K562 (cell line): ENCODE results near the gene IRF4. TPM values are rescaled to one million over a fixed set of nuclear protein-coding genes. Genes with fewer than 3 reads are reported as not detected.

Source experiments
- ATAC-seq: fragments of 200-7000 bp; cut with Tn5 transposase; 3 replicates; pipeline ENCODE4 v1.9.1; 2020; ENCODE audit warnings: moderate library complexity
- BruUV-seq: library from RNA; stranded (reverse); fragments of 400-500 nt; replicated peaks from 2 replicates; lab custom pipeline; 2021; lab: Mats Ljungman, UMichigan
- CTCF ChIA-PET: fragments of 300-600 bp; formaldehyde crosslinking; extraction: SDS; loops from one replicate; lab custom pipeline; 2021; ENCODE audit warnings: low intra/inter-chr PET ratio; lab: Yijun Ruan, JAX
- POLR2A ChIA-PET: fragments of 300-600, 350-650 bp; sonication (Branson Sonifier 250); formaldehyde crosslinking; extraction: SDS; loops from one replicate; lab custom pipeline; 2021; ENCODE audit warnings: antibody characterized with exemption, inconsistent platforms; lab: Yijun Ruan, JAX
- DNase-seq, 4 experiments: peaks; one replicate each; pipeline versions ENCODE4 v3.0.0 to v3.0.0-alpha.2; 2011 to 2018; ENCODE audit warnings: low spot score in 3 of 4, mixed read lengths in 3 of 4; ENCODE audit errors: extremely low read depth in 1 of 4
- FAIRE-seq: peaks from 2 replicates; lab custom pipeline; 2011; peaks lifted over from hg19 to GRCh38; lab: Jason Lieb, UNC
- H2AFZ ChIP-seq: 2 replicates; pipeline ENCODE4 v1.6.0; 2011; ENCODE audit warnings: low read depth, low read length, control low read depth, inconsistent platforms
- H3K27ac ChIP-seq: fragments of 200-600 bp; 3 replicates; pipeline ENCODE4 v1.8.0; 2011; ENCODE audit warnings: low read depth, mild to moderate bottlenecking, control low read depth, inconsistent platforms, low read length, moderate library complexity, mixed read lengths; ENCODE audit errors: extremely low read depth
- H3K27me3 ChIP-seq, 2 experiments: fragments of 300-600 bp in 1 of 2; 2 replicates in 1 of 2; 3 replicates in 1 of 2; pipeline versions ENCODE4 v1.6.0 to v1.8.0; 2011; ENCODE audit warnings: inconsistent platforms in 2 of 2, low read length in 2 of 2, mild to moderate bottlenecking in 1 of 2, mixed read lengths in 1 of 2, moderate library complexity in 1 of 2; ENCODE audit not compliant: control insufficient read depth in 2 of 2, insufficient read depth in 2 of 2
- H3K36me3 ChIP-seq: fragments of 300-600 bp; 3 replicates; pipeline ENCODE4 v1.8.0; 2011; ENCODE audit warnings: mild to moderate bottlenecking, low read length, inconsistent platforms; ENCODE audit not compliant: control insufficient read depth, insufficient read depth
- H3K4me1 ChIP-seq, 2 experiments: fragments of 200-600 bp in 1 of 2; replicated peaks in 1 of 2; 2 replicates in 1 of 2; 3 replicates in 1 of 2; pipeline versions ENCODE4 v1.5.1 to v1.8.0; 2011; ENCODE audit warnings: inconsistent platforms in 2 of 2, low read length in 2 of 2, mild to moderate bottlenecking in 1 of 2, mixed read lengths in 1 of 2, moderate library complexity in 1 of 2; ENCODE audit not compliant: control insufficient read depth in 2 of 2, insufficient read depth in 2 of 2
- H3K4me2 ChIP-seq: 2 replicates; pipeline ENCODE4 v1.6.1; 2011; ENCODE audit warnings: low read length, control low read depth, inconsistent platforms, mixed read lengths; ENCODE audit not compliant: insufficient read depth
- H3K4me3 ChIP-seq: fragments of 200-600 bp; sonication (generic), shearing (Covaris generic); 2 replicates; pipeline ENCODE4 v1.5.1; 2016; ENCODE audit warnings: control low read depth, inconsistent platforms
- H3K79me2 ChIP-seq: fragments of 200-600 bp; 3 replicates; pipeline ENCODE4 v1.8.0; 2011; ENCODE audit warnings: low read length, inconsistent platforms; ENCODE audit not compliant: control insufficient read depth, insufficient read depth
- H3K9ac ChIP-seq, 2 experiments: 2 replicates each; pipeline versions ENCODE4 v1.6.0 to v1.6.1; 2011; ENCODE audit warnings: low read depth in 2 of 2, low read length in 2 of 2, control low read depth in 1 of 2, inconsistent platforms in 1 of 2, mild to moderate bottlenecking in 1 of 2, mixed read lengths in 1 of 2; ENCODE audit not compliant: insufficient read depth in 1 of 2
- H3K9me1 ChIP-seq: one replicate; pipeline ENCODE4 v1.6.0; 2011; ENCODE audit warnings: inconsistent platforms, mild to moderate bottlenecking, low read length, moderate library complexity; ENCODE audit not compliant: control insufficient read depth, insufficient read depth
- H3K9me3 ChIP-seq: replicated peaks from 2 replicates; pipeline ENCODE4 v1.5.1; 2011; ENCODE audit warnings: low read depth, low read length, inconsistent platforms; ENCODE audit not compliant: control insufficient read depth, insufficient read depth
- H4K20me1 ChIP-seq: replicated peaks from 2 replicates; pipeline ENCODE4 v1.6.1; 2011; ENCODE audit warnings: low read length, inconsistent platforms, mixed read lengths; ENCODE audit not compliant: control insufficient read depth, insufficient read depth
- E2F3 ChIP-seq: fragments of 250-450 bp; sonication (Bioruptor Pico); IDR thresholded peaks from 2 replicates; pipeline ENCODE4 v1.4.0; 2020; ENCODE audit warnings: mild to moderate bottlenecking
- GATA2 ChIP-seq: sonication (generic); formaldehyde crosslinking; IDR thresholded peaks from 2 replicates; pipeline ENCODE4 v1.4.0; 2020; ENCODE audit warnings: mild to moderate bottlenecking, missing genetic modification reagents
- GTF2A2 ChIP-seq: IDR thresholded peaks from 2 replicates; pipeline ENCODE4 v1.6.1; 2016; ENCODE audit warnings: mild to moderate bottlenecking, missing genetic modification characterization, missing compliant biosample characterization
- NR2C2 ChIP-seq, 2 experiments: fragments of 200-800 bp in 1 of 2; sonication (Bioruptor generic) in 1 of 2; sonication (generic) in 1 of 2; formaldehyde crosslinking in 1 of 2; IDR thresholded peaks; 2 replicates each; pipeline versions ENCODE4 v1.6.1 to v1.8.0; 2016 to 2022; ENCODE audit warnings: mild to moderate bottlenecking in 1 of 2, missing compliant biosample characterization in 1 of 2, missing genetic modification characterization in 1 of 2, missing genetic modification reagents in 1 of 2
- OTX1 ChIP-seq: fragments of 450-650 bp; formaldehyde crosslinking; IDR thresholded peaks from 2 replicates; pipeline ENCODE4 v1.4.0; 2022; ENCODE audit warnings: mild to moderate bottlenecking
- SREBF2 ChIP-seq: sonication (generic); formaldehyde crosslinking; IDR thresholded peaks from 2 replicates; pipeline ENCODE4 v1.4.0; 2020; ENCODE audit warnings: mild to moderate bottlenecking, missing genetic modification reagents
- ZNF263 ChIP-seq: sonication (generic); formaldehyde crosslinking; IDR thresholded peaks from 2 replicates; pipeline ENCODE4 v1.8.0; 2022; ENCODE audit warnings: mild to moderate bottlenecking, missing genetic modification reagents, borderline replicate concordance
- WGBS: fragments of 100-300 bp; shearing (Covaris generic); methylation state at CpG from one replicate; pipeline ENCODE4 v1.1.6; 2016; ENCODE audit warnings: low coverage, mixed read lengths; ENCODE audit not compliant: insufficient coverage; ENCODE audit errors: missing lambda C conversion rate; 5-methylcytosine and 5-hydroxymethylcytosine counted together
- in situ Hi-C: fragments of 300-500 bp; cut with MboI; formaldehyde crosslinking; loops from 4 replicates; pipeline ENCODE4 v1.15.0; 2018; ENCODE audit warnings: inconsistent platforms, mixed read lengths
- intact Hi-C: fragments of 100-400 bp; cut with micrococcal nuclease; formaldehyde crosslinking; loops from 2 replicates; pipeline ENCODE4 v1.14.2; 2022
- polyA plus RNA-seq, 8 experiments: library from polyadenylated mRNA; depleted of rRNA in 4 of 8; stranded (reverse) in 5 of 8; unstranded in 3 of 8; fragments of >200 nt; fragmentation: Nextera tagmentation in 2 of 8; fragmentation: Illumina TruSeq in 1 of 8; extraction: Ambion mirVana in 2 of 8; extraction: Trizol in 1 of 8; gene quantifications; 2 replicates each; pipeline versions ENCODE4 v1.2.1 to v1.2.3, GENCODE V29; 2011 to 2014; ENCODE audit warnings: inconsistent platforms in 1 of 8, missing spikeins in 1 of 8
- total RNA-seq, 7 experiments: library from RNA; depleted of rRNA in 6 of 7; stranded (reverse); fragments of >200 nt in 6 of 7; fragmentation: Illumina TruSeq in 2 of 7; extraction: Trizol in 2 of 7; gene quantifications; 2 replicates each; pipeline versions ENCODE4 v1.2.1 to v1.2.3, GENCODE V29; 2011 to 2021; ENCODE audit warnings: low replicate concordance in 1 of 7
- TF ChIP-seq, protein P1 (sequence below): fragments of 450-650 bp; formaldehyde crosslinking; IDR thresholded peaks from 2 replicates; pipeline ENCODE4 v1.4.0; 2020; ENCODE audit warnings: mild to moderate bottlenecking, moderate library complexity

Gene IRF4
- total and polyA plus RNA-seq, 9 of the 15 experiments (the other 6 are each of a cell fraction or from before 2014, with no cell fraction given) = 0.05 to 0.33 (median 0.09) TPM; not detected in 6

DNA sequence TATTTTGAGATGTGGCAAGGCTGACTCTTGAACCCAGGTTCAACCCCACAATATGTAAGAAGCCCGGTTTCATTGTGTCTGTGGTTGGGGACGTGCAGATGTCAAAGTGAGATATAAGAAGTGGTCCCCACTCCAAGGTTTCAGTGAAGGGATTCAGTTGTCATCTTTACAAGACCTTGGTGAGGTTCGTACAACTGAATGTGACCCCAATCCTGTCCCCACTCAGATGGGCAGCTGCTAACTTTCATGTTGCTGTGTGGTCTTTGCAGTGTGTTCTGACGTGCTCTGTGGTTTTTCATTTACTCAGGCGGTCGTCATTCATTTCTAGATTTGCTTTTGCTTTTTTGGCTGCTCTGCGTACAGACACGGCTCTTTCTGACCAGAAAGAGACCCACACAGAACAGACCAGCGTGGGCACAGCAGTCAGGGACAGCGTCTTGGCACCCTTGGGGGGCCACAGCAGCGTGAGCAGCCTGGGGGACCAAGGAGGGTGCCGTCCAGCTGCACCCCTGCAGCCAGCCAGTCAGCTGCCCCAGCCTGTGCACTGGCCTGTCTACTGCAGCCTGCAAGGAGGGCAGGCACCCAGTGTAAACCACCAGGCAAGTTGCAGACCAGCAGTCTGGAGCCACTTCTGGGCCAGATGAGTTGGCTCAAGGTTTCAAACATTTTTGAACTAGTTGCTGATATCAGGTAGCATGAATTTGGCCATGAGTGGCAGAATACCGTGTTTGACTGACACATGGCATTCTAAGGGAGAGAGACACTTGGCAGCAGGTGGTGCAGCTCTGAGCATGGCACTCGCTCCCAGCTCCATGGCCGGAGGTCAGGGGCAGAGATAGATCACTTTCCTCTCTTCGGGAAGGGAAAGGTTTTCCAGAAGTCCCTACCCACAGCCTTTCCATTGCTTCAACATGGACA is 49.4 kb upstream of the IRF4 start:
- Histone ChIP-seq H3K4me3 (no peak overlapping the region), H4K20me1 (peaks cover 10% of the 10 kb centered on the region; the same call in 1 of the 2 replicates), H3K4me2 (peak overlapping the region; percentile 62; the same call in 1 of the 2 replicates), H3K9me3 (no peaks in the 10 kb centered on the region), H3K4me1 (peaks cover 20 to 44% of the 10 kb centered on the region in 2 experiments), H3K36me3 (no peaks in the 10 kb centered on the region), H3K9ac (no peak overlapping the region), H3K27me3 (peaks cover 0 to 10% of the 10 kb centered on the region in 2 experiments; a peak in 3 of 5 replicates), H2AFZ (peak overlapping the region; percentile 18; the same call in 1 of the 2 replicates), H3K79me2 (no peaks in the 10 kb centered on the region), H3K9me1 (no peaks in the 10 kb centered on the region)
- POLR2A ChIA-PET = interaction anchor here (1.2 to 3.7 kb wide), 4 partner anchors 8 to 23 kb away, joined by 3 to 19 read pairs (median 8); no protein-coding TSS in a partner anchor
- CTCF ChIA-PET = no interaction called here
- no TSS peak for BruUV-seq
- FAIRE-seq = no peak
- WGBS = 23% methylated on average over 16 of the region's 16 CpGs
- peak in 1 of 4 experiments; percentile 28 for DNase-seq
- intact Hi-C loops = loop anchor here (2.0 kb wide), 1 partner anchor 49 kb away; the partner anchor contains the start of gene DUSP22
- TF ChIP-seq E2F3 (CRISPR knock-in tag) (0 out of 2 replicates have a peak, but pooled peaks have one; percentile 35), ZNF263 (no peak), SREBF2 (no peak), GATA2 (CRISPR knock-in tag) (peak; percentile 14; the same call in 1 of the 2 replicates), OTX1 (0 out of 2 replicates have a peak, but pooled peaks have one; percentile 56), NR2C2 (CRISPR knock-in tag; IDR thresholded peaks at IDR 0.05) (no peak), NR2C2 (tag; IDR thresholded peaks at IDR 0.05) (peak; percentile 21; the same call in 1 of the 2 replicates), GTF2A2 (tag) (no peak)
- TF ChIP-seq, protein P1, sequence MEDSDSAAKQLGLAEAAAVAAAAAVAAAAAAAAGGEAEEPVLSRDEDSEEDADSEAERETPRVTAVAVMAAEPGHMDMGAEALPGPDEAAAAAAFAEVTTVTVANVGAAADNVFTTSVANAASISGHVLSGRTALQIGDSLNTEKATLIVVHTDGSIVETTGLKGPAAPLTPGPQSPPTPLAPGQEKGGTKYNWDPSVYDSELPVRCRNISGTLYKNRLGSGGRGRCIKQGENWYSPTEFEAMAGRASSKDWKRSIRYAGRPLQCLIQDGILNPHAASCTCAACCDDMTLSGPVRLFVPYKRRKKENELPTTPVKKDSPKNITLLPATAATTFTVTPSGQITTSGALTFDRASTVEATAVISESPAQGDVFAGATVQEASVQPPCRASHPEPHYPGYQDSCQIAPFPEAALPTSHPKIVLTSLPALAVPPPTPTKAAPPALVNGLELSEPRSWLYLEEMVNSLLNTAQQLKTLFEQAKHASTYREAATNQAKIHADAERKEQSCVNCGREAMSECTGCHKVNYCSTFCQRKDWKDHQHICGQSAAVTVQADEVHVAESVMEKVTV (CRISPR knock-in tag) = no peak
- TF ChIP-seq, all 486 proteins: peak for 4
- ATAC-seq = no peak
- in situ Hi-C loops = no loop called here
- H3K27ac ChIP-seq = no peak overlapping the region
